ENCODE data around the gene GOLGA8A.
"Not testable (repeated sequence)": the region's sequence is repeated elsewhere in the genome, so short reads cannot be mapped to it uniquely, and the experiment has no call there.

Gene GOLGA8A, protein sequence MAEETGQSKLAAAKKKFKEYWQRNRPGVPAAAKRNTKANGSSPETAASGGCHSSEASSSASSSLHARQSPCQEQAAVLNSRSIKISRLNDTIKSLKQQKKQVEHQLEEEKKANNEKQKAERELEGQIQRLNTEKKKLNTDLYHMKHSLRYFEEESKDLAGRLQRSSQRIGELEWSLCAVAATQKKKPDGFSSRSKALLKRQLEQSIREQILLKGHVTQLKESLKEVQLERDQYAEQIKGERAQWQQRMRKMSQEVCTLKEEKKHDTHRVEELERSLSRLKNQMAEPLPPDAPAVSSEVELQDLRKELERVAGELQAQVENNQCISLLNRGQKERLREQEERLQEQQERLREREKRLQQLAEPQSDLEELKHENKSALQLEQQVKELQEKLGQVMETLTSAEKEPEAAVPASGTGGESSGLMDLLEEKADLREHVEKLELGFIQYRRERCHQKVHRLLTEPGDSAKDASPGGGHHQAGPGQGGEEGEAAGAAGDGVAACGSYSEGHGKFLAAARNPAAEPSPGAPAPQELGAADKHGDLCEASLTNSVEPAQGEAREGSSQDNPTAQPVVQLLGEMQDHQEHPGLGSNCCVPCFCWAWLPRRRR

GRCh38 chr15:34437687-34438086 is at the start of gene GOLGA8A:
GOLGA8A (minus strand) TSS chr15:34437808; CDS start chr15:34389691, 48,117 bp downstream.
- DNase-seq = peak; percentile 43

DNA sequence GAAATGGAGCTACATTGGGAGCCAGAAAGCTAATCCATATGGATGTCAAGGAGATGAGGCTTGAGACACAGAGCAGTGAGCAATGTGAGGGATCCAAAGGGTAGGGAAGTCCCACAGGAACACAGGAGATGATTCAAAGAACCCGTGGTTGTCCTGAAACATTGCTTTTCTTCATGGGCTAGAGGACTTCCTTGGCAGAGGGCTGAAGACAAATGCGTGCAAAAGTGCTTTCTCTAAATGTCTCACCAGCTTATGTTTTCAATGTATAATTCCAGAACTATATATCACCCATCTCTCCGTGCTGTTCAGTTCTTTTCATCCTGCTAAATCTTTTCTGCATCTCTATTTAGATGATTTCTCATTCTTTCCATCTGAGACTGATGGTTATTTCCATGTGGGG is 46.0 kb upstream of the GOLGA8A start:
- DNase-seq = no peak

GRCh38 chr15:34481370-34481769 is 43.8 kb upstream of the GOLGA8A start:
- DNase-seq = no peak

DNA sequence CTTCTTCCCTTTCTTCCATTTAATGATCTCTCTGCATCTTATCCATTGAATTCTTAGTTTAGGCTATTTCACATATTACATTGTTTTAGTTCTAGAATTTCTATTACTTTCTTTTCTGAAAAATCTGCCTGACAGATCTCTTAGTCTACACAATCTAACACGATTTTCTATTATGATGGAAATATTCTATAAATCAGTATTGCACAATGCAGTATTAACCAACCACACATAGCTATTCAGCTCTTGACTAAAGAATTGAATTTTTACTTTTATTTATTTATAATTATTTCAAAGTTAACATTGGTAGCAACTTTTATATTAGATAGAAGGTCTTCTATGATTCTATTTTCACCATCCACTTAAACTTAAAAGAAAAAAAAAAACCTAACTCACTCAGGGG is 36.2 kb upstream of the GOLGA8A start:
- DNase-seq = no peak

DNA sequence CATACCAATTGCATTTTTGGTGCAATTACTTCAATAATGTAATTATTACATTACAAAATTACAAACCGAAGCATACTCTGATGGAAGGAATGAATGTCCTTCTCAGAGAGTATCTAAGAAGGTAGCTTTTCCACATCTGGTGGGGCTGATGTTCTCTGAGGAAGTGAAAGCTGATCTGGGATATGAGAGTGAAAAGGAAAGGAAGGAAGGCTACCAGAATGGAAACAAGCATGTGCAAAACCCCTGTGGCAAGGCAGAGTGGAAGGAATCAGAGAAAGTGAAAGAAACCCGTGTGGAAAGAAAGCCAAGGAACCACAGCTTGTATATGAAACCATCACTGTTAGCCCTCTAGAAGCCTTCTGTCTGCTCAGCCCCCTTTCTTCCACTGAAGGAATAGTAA is 35.3 kb upstream of the GOLGA8A start:
- DNase-seq = no peak

GRCh38 chr15:34470892-34471291 is 33.3 kb upstream of the GOLGA8A start:
- no peak for DNase-seq

DNA sequence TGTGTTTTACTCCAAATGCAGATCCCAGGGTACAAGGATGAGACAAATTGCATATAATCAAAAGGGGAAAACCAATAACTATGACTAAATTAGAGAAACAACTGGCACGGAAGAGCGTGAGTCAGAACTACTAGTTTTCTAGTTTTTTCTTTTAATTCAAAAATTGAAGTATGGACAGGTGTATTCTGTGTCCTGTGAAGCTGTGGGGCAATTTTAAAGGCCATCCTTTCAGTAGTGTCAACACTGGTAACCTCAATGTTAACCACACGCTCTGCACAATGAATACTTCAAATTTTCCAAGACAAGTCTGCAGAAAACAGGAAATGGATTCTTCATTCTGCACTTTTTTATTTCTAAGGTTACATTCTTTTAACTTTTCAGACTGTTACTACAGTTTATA is 32.5 kb upstream of the GOLGA8A start:
- DNase-seq = no peak

GRCh38 chr15:34461730-34462129 is 24.1 kb upstream of the GOLGA8A start:
- DNase-seq = no peak

DNA sequence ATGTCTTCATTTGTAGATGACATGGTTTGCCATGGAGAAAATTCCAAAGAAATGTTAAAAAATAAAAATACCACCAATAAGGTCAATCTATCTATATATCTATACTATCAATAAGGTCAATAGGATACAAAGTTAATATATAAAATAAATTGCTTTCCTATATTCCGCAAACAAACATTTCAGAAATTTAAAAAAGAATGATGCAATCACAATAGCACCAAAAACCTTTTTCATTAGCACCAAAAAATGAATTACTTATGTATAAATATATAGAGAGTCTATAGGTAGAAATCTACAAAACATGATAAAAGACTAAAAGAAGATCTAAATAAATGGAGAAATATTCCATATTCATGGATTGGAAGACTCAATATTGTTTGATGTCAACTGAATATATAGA is 22.8 kb upstream of the GOLGA8A start:
- no peak for DNase-seq

DNA sequence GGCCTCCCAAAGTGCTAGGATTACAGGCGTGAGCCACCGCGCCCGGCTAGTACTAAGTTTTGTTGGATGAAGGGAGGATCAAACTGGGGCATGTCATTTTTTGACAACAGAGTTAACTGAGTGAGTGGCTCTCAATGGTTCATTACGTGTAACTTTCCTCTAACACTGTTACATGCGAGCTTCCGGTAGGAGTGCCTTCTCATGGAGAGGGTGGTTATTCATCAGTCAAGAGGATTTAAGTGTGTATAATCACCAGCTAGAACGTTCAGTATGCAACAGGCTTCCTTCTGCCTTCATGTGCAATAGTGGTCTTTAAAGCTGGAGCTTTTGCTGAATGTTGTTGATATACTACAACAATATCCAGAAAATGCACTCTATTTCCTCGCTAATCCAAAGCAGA is 19.1 kb upstream of the GOLGA8A start:
- DNase-seq = no peak

GRCh38 chr15:34442891-34443290 is 5.3 kb upstream of the GOLGA8A start:
- DNase-seq = no peak

DNA sequence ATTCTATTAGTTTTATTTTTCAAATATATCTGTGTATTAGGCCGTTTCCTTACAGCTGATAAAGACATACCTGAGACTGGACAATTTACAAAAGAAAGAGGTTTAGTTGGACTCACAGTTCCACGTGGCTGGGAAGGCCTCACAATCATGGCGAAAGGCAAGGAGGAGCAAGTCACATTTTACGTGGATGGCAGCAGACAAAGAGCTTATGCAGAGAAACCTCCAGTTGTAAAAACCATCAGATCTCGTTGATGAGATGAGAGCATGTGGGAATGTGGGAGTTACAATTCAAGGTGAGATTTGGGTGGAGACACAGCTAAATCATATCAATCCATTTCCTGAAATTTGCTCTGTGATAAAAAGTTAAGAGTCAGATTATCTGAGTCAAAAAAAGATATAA is 2.3 kb upstream of the GOLGA8A start:
- no peak for DNase-seq

- no peak for DNase-seq
These were observed 609 bp downstream of the GOLGA8A start for GRCh38 chr15:34436956-34437442.

- DNase-seq = no peak
These were observed 1.3 kb downstream of the GOLGA8A start for GRCh38 chr15:34436126-34436955.

GRCh38 chr15:34435658-34436057 is 1.9 kb downstream of the GOLGA8A start:
- DNase-seq = no peak

DNA sequence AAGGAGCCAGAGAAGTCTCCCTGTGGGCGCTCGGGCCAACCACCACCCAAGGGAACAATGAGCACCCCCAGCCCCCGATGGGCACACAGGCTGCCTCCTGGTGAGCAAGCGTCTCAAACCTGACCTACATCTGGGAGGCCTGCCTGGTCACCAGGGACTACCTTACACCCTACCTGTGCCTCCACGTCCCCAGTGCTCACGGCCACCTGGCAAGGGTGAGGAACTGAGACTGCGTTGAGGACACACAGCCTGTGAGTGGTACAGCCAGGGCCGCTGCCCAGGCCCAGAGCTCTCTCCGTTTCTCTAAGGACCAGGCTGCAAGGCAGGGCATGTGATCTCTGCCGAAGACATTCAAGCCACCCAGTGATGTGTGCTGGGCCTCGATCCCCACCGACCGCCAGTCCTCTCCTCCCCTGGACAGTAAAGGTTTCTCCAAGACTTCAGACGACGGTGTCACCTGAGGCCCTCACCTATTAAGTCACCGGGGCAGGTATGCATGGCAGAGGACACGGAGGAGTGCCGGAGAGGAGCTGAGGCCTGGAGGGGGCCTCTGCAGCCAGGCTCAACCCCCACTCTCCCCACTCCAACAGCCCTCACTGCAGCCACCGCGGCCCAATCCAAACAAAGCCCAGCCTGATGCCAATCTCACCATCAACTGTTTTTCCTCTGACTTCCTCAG is 2.8 kb downstream of the GOLGA8A start:
- no peak for DNase-seq

- not testable (repeated sequence) for DNase-seq
These were observed 3.5 kb downstream of the GOLGA8A start for GRCh38 chr15:34433956-34434626.

- DNase-seq = not testable (repeated sequence)
These were observed 7.0 kb downstream of the GOLGA8A start for GRCh38 chr15:34430642-34431041.

DNA sequence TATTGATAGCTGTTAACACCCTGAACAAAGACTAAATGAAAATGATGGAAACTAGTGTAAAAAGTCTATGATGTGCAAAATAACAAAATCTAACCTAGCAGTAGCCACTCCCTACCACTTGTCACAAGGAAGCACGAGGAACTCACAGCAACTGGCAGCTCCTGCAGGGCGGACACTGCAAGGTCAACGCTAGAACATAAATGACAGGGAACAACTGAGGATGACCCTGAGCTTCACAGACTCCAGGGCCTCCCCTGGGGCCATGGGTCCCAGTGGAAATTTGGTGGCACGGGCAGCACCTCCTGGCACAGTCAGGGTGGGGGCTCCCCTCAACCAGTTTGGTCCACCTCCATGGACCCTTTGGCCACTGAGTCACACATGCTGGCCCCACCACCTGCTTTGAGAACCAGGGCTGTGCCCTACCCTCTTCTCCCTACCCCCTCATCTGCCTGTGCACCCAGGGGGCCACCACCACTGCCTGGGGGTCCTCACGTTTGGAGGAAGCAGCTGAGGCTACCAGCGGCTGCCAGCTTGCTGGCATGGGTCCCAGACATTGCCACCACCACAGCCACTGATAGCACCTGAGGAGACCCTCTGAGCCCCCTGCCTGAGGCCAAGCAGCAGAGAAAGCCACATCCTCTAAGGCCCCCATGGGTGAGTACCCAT is 14.1 kb downstream of the GOLGA8A start:
- DNase-seq = not testable (repeated sequence)

DNA sequence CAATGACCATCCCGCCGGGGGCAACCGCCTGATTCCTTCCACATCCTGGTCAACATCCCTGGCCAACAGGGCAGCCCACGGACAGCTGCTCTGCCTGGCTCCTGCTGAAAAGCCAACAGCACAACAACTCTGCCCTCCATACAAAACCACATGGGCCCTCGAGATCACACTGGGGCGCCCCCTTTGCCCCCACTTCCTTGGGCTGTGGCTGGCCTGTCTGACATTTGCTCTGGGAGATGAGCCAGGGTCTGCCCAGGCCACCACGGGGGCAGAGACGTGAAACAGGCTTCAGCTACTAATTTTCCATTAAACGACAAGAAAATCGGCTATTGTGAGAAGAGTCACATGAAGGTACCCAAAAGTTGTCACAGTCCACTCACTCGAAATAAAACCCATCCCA is 16.7 kb downstream of the GOLGA8A start:
- DNase-seq = not testable (repeated sequence)

DNA sequence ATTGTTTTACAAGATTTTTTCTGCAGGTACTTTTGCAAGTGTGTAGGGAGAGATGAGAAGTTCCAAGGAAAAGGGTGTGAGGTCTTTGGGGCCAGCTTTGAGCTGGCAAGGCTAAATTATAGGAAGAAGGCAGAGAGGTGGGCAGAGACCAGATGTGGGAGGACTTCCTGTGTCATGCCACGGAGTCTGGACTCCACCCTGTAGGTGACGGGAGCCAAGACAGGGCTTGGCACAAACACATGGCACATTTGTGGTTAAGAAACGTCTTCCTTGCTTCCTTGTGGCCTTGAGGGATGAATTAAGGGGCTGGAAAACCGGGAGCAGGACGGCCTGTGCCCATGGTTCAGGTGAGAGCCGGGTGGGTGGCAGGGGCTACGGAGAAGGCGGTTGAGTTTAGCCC is 19.2 kb downstream of the GOLGA8A start:
- not testable (repeated sequence) for DNase-seq

GRCh38 chr15:34409511-34409910 is 28.1 kb downstream of the GOLGA8A start:
- DNase-seq = not testable (repeated sequence)

All from NCI-H524 treated with DMSO at 0.1 percent for 48 hours (cell line).